Liver (tissue), 3 donors: ENCODE measurements around the gene C16orf74.

Source experiments
- FOXA2 ChIP-seq: IDR thresholded peaks from 2 replicates; pipeline ENCODE4 v1.6.1; 2016; ENCODE audit warnings: antibody characterized with exemption
- GABPA ChIP-seq, 2 donors: IDR thresholded peaks in 1 of 2; conservative IDR thresholded peaks in 1 of 2; 2 replicates each; pipeline ENCODE4 v1.6.1; 2016; ENCODE audit warnings: antibody characterized with exemption in 2 of 2, mild to moderate bottlenecking in 1 of 2, moderate library complexity in 1 of 2
- JUND ChIP-seq, 2 donors: IDR thresholded peaks; 2 replicates each; pipeline ENCODE4 v1.6.1; 2016; ENCODE audit warnings: antibody characterized with exemption in 2 of 2
- NR2F2 ChIP-seq: IDR thresholded peaks from 2 replicates; pipeline ENCODE4 v1.6.1; 2016; ENCODE audit warnings: antibody characterized with exemption
- RAD21 ChIP-seq, 2 donors: IDR thresholded peaks; 2 replicates each; pipeline ENCODE4 v1.6.1; 2016; ENCODE audit warnings: antibody characterized with exemption in 2 of 2, mild to moderate bottlenecking in 2 of 2
- TAF1 ChIP-seq: conservative IDR thresholded peaks from 2 replicates; pipeline ENCODE4 v1.6.1; 2016; ENCODE audit warnings: antibody characterized with exemption, mild to moderate bottlenecking
- YY1 ChIP-seq: IDR thresholded peaks from 2 replicates; pipeline ENCODE4 v1.6.1; 2016; ENCODE audit warnings: antibody characterized with exemption, mild to moderate bottlenecking
- TF ChIP-seq, protein P1 (sequence below): fragments of 150-350 bp; IDR thresholded peaks from 2 replicates; pipeline ENCODE4 v1.5.1; 2017; ENCODE audit warnings: improper control_type of control experiment, low read depth, low read length; ENCODE audit not compliant: missing input control
- TF ChIP-seq, protein P2 (sequence below): IDR thresholded peaks from 2 replicates; pipeline ENCODE4 v1.6.1; 2016; ENCODE audit warnings: antibody characterized with exemption
- TF ChIP-seq, protein P3 (sequence below): IDR thresholded peaks from 2 replicates; pipeline ENCODE4 v1.6.1; 2016; ENCODE audit warnings: antibody characterized with exemption
- TF ChIP-seq, protein P4 (sequence below): IDR thresholded peaks from 2 replicates; pipeline ENCODE4 v1.6.1; 2016; ENCODE audit warnings: antibody characterized with exemption
- TF ChIP-seq, protein P5 (sequence below): IDR thresholded peaks from 2 replicates; pipeline ENCODE4 v1.6.1; 2016; ENCODE audit warnings: antibody characterized with exemption, mild to moderate bottlenecking
- donor health status: healthy.
- donor health status: healthy.

DNA sequence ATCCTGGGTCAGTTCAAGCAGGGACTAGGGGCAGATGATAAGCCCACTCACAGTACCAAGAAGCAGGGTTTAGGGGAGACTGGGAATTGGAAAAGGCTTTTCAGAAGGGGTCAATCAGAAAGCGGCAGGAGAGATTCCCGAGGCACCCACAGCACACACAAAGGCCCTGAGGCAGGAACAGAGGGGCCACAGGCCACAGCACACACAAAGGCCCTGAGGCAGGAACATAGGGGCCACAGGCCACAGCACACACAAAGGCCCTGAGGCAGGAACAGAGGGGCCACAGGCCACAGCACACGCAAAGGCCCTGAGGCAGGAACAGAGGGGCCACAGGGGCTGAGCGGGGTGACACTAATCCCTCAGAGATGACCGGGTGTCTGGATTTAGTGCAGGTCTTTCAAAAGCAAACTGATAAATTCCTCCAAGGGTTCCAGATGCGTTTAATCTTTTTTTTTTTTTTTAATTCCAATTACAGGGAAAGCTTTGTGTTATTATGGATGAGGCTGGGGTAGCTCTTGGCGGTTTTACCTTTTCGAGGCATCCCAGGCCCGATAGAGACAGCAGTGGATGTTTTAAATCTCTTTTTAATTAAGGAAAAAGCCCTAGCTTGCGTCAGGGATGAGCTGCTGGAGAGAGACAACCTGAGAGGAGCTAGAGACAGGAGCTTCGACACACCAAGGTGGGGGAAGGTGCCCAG lies 31.1 kb downstream of the C16orf74 start:
- TF ChIP-seq, protein P1, sequence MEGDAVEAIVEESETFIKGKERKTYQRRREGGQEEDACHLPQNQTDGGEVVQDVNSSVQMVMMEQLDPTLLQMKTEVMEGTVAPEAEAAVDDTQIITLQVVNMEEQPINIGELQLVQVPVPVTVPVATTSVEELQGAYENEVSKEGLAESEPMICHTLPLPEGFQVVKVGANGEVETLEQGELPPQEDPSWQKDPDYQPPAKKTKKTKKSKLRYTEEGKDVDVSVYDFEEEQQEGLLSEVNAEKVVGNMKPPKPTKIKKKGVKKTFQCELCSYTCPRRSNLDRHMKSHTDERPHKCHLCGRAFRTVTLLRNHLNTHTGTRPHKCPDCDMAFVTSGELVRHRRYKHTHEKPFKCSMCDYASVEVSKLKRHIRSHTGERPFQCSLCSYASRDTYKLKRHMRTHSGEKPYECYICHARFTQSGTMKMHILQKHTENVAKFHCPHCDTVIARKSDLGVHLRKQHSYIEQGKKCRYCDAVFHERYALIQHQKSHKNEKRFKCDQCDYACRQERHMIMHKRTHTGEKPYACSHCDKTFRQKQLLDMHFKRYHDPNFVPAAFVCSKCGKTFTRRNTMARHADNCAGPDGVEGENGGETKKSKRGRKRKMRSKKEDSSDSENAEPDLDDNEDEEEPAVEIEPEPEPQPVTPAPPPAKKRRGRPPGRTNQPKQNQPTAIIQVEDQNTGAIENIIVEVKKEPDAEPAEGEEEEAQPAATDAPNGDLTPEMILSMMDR, result no peak
- TF ChIP-seq, protein P2, sequence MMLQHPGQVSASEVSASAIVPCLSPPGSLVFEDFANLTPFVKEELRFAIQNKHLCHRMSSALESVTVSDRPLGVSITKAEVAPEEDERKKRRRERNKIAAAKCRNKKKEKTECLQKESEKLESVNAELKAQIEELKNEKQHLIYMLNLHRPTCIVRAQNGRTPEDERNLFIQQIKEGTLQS, result no peak
- TF ChIP-seq GABPA (IDR thresholded peaks at IDR 0.05 in 1 of 2, conservative IDR thresholded peaks at IDR 0.05 in 1 of 2) (no peak), RAD21 (IDR thresholded peaks at IDR 0.05) (no peak), YY1 (no peak), JUND (IDR thresholded peaks at IDR 0.05) (no peak), NR2F2 (no peak), FOXA2 (no peak), TAF1 (no peak)
- TF ChIP-seq, protein P3, sequence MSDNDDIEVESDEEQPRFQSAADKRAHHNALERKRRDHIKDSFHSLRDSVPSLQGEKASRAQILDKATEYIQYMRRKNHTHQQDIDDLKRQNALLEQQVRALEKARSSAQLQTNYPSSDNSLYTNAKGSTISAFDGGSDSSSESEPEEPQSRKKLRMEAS, result no peak
- TF ChIP-seq, protein P4, sequence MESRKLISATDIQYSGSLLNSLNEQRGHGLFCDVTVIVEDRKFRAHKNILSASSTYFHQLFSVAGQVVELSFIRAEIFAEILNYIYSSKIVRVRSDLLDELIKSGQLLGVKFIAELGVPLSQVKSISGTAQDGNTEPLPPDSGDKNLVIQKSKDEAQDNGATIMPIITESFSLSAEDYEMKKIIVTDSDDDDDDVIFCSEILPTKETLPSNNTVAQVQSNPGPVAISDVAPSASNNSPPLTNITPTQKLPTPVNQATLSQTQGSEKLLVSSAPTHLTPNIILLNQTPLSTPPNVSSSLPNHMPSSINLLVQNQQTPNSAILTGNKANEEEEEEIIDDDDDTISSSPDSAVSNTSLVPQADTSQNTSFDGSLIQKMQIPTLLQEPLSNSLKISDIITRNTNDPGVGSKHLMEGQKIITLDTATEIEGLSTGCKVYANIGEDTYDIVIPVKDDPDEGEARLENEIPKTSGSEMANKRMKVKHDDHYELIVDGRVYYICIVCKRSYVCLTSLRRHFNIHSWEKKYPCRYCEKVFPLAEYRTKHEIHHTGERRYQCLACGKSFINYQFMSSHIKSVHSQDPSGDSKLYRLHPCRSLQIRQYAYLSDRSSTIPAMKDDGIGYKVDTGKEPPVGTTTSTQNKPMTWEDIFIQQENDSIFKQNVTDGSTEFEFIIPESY, result no peak
- TF ChIP-seq, protein P5, sequence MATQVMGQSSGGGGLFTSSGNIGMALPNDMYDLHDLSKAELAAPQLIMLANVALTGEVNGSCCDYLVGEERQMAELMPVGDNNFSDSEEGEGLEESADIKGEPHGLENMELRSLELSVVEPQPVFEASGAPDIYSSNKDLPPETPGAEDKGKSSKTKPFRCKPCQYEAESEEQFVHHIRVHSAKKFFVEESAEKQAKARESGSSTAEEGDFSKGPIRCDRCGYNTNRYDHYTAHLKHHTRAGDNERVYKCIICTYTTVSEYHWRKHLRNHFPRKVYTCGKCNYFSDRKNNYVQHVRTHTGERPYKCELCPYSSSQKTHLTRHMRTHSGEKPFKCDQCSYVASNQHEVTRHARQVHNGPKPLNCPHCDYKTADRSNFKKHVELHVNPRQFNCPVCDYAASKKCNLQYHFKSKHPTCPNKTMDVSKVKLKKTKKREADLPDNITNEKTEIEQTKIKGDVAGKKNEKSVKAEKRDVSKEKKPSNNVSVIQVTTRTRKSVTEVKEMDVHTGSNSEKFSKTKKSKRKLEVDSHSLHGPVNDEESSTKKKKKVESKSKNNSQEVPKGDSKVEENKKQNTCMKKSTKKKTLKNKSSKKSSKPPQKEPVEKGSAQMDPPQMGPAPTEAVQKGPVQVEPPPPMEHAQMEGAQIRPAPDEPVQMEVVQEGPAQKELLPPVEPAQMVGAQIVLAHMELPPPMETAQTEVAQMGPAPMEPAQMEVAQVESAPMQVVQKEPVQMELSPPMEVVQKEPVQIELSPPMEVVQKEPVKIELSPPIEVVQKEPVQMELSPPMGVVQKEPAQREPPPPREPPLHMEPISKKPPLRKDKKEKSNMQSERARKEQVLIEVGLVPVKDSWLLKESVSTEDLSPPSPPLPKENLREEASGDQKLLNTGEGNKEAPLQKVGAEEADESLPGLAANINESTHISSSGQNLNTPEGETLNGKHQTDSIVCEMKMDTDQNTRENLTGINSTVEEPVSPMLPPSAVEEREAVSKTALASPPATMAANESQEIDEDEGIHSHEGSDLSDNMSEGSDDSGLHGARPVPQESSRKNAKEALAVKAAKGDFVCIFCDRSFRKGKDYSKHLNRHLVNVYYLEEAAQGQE, result no peak
